ENCODE measurements around the gene GUCY1B1.

Gene GUCY1B1

DNA sequence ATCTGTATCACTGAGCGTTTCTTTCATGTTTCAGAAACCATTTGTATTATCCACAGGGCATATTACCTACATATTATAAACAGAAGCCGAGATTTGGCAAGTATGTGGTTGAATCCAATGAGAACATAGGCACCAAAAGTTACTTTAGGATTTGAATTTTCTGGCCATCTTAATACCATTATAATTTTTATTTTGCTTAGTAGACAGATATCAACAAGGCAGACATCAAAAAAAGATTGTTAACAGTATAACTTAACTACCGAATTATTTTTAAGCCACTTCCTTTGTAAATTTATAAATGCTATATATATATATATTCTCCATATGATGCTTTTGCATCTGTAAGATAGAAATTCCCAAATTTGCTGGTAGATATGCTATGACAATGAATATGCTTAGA, 2.2 kb downstream of the GUCY1B1 start:
- Histone ChIP-seq H2AK5ac (ENCODE audit: low read depth, low read length) (no peak overlapping the region), H3K4me1 (ENCODE audit: control insufficient read depth in 2 of 2, insufficient read depth in 1 of 2, low read depth in 1 of 2, low read length in 2 of 2) (peaks cover 0 to 4% of the 10 kb centered on the region in 2 donors), H2BK5ac (ENCODE audit: low read length) (no peak overlapping the region), H3K27ac (replicated peaks; ENCODE audit: low read length) (no peak overlapping the region), H2BK120ac (ENCODE audit: low read depth, low read length) (no peak overlapping the region), H3K18ac (ENCODE audit: low read length) (no peak overlapping the region), H3K79me1 (ENCODE audit: low read depth, low read length) (peaks cover 3% of the 10 kb centered on the region), H3K9me3 (replicated peaks in 1 of 2; ENCODE audit: control insufficient read depth in 2 of 2, insufficient read depth in 1 of 2, low read depth in 1 of 2, low read length in 2 of 2) (no peaks in the 10 kb centered on the region), H3K9ac (ENCODE audit: low read depth, low read length, poor library complexity) (no peak overlapping the region), H3K4ac (ENCODE audit: low read length) (no peak overlapping the region), H2BK12ac (ENCODE audit: low read length) (no peak overlapping the region), H3K23ac (ENCODE audit: low read depth, low read length, poor library complexity) (no peak overlapping the region), H4K8ac (ENCODE audit: low read depth, low read length) (no peak overlapping the region), H2BK15ac (ENCODE audit: low read length) (no peak overlapping the region), H3K4me2 (ENCODE audit: insufficient read depth, low read length, poor library complexity, severe bottlenecking) (no peak overlapping the region), H3K36me3 (replicated peaks in 1 of 2; ENCODE audit: control insufficient read depth in 2 of 2, insufficient read depth in 2 of 2, low read length in 2 of 2) (no peaks in the 10 kb centered on the region), H2AFZ (ENCODE audit: low read length) (no peak overlapping the region), H3K4me3 (ENCODE audit: low read length in 2 of 2) (no peak overlapping the region), H3K27me3 (ENCODE audit: control insufficient read depth in 3 of 3, insufficient read depth in 3 of 3, low read depth in 1 of 3, low read length in 3 of 3) (no peaks in the 10 kb centered on the region), H3K14ac (ENCODE audit: low read length) (no peak overlapping the region), H4K91ac (ENCODE audit: low read depth, low read length, poor library complexity) (no peak overlapping the region)
- WGBS, 2 donors (ENCODE audit: extremely low coverage in 2 of 2, insufficient read length in 2 of 2, insufficient replicate concordance in 1 of 2): no CpG with 5 or more reads among the region's 3 CpGs
- DNase-seq (ENCODE audit: low spot score): no peak

DNA sequence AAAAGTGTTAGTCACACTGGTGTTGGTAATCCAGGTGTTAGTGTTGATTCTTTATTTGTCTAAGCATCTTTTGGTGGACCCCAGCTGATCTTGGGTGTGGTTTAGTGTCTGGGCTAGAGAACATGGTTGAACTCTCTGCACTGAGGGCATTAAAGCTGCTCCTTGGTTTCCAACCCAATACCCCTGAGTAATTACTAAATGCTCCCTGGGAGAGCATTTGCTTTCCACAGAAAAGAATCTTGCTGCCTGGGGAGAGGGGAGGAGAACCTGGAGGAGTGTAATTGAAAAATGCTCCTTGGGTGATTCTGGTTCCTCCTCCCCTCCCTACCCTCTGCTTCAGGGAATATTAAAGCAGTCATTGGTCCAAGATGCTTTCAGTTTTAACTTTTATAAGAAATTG, 3.1 kb downstream of the GUCY1B1 start:
- Histone ChIP-seq H3K4ac (ENCODE audit: low read length) (no peak overlapping the region), H2AFZ (ENCODE audit: low read length) (no peak overlapping the region), H3K18ac (ENCODE audit: low read length) (no peak overlapping the region), H3K4me3 (ENCODE audit: low read length in 2 of 2) (no peak overlapping the region), H3K9me3 (replicated peaks in 1 of 2; ENCODE audit: control insufficient read depth in 2 of 2, insufficient read depth in 1 of 2, low read depth in 1 of 2, low read length in 2 of 2) (no peaks in the 10 kb centered on the region), H3K14ac (ENCODE audit: low read length) (no peak overlapping the region), H2BK12ac (ENCODE audit: low read length) (no peak overlapping the region), H4K91ac (ENCODE audit: low read depth, low read length, poor library complexity) (no peak overlapping the region), H3K27ac (replicated peaks; ENCODE audit: low read length) (no peak overlapping the region), H2BK120ac (ENCODE audit: low read depth, low read length) (no peak overlapping the region), H3K23ac (ENCODE audit: low read depth, low read length, poor library complexity) (no peak overlapping the region), H3K9ac (ENCODE audit: low read depth, low read length, poor library complexity) (no peak overlapping the region), H3K79me1 (ENCODE audit: low read depth, low read length) (peaks cover 3% of the 10 kb centered on the region), H3K4me1 (ENCODE audit: control insufficient read depth in 2 of 2, insufficient read depth in 1 of 2, low read depth in 1 of 2, low read length in 2 of 2) (peaks cover 0 to 4% of the 10 kb centered on the region in 2 donors), H3K4me2 (ENCODE audit: insufficient read depth, low read length, poor library complexity, severe bottlenecking) (no peak overlapping the region), H2BK5ac (ENCODE audit: low read length) (no peak overlapping the region), H4K8ac (ENCODE audit: low read depth, low read length) (no peak overlapping the region), H3K27me3 (ENCODE audit: control insufficient read depth in 3 of 3, insufficient read depth in 3 of 3, low read depth in 1 of 3, low read length in 3 of 3) (no peaks in the 10 kb centered on the region), H2BK15ac (ENCODE audit: low read length) (no peak overlapping the region), H2AK5ac (ENCODE audit: low read depth, low read length) (no peak overlapping the region), H3K36me3 (replicated peaks in 1 of 2; ENCODE audit: control insufficient read depth in 2 of 2, insufficient read depth in 2 of 2, low read length in 2 of 2) (no peaks in the 10 kb centered on the region)
- DNase-seq (ENCODE audit: low spot score): peak; percentile 9

DNA sequence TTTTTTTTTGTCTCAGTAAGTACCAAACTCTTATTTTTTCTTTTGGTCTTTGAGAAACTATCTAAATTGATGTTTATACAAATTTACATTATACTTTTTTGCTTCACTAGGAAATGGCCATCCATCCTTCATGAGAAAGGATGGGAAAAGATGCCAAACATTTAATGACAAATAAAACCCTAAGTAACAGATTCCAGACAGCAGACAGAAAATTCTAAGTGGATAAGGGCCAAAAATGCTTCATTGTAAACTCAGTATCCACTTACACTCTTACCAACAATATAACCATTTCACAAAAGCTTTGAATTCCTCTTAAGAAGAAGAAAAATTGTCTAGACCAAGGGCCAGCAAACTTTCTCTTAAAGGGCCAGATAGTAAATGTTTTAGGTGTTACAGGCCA, 3.5 kb downstream of the GUCY1B1 start:
- no peak for DNase-seq (ENCODE audit: low spot score)
- no peaks in the 10 kb centered on the region for H3K36me3 ChIP-seq (replicated peaks in 1 of 2; ENCODE audit: control insufficient read depth in 2 of 2, insufficient read depth in 2 of 2, low read length in 2 of 2)
- H3K4me3 ChIP-seq (ENCODE audit: low read length in 2 of 2): no peak overlapping the region
- no peak overlapping the region for H3K14ac ChIP-seq (ENCODE audit: low read length)
- no peak overlapping the region for H2BK120ac ChIP-seq (ENCODE audit: low read depth, low read length)
- H3K9me3 ChIP-seq (replicated peaks in 1 of 2; ENCODE audit: control insufficient read depth in 2 of 2, insufficient read depth in 1 of 2, low read depth in 1 of 2, low read length in 2 of 2): no peaks in the 10 kb centered on the region
- H3K4ac ChIP-seq (ENCODE audit: low read length): no peak overlapping the region
- H3K27ac ChIP-seq (replicated peaks; ENCODE audit: low read length): no peak overlapping the region
- H2BK5ac ChIP-seq (ENCODE audit: low read length): no peak overlapping the region
- H4K91ac ChIP-seq (ENCODE audit: low read depth, low read length, poor library complexity): no peak overlapping the region
- peaks cover 3% of the 10 kb centered on the region for H3K79me1 ChIP-seq (ENCODE audit: low read depth, low read length)
- no peak overlapping the region for H3K4me2 ChIP-seq (ENCODE audit: insufficient read depth, low read length, poor library complexity, severe bottlenecking)
- no peak overlapping the region for H2BK15ac ChIP-seq (ENCODE audit: low read length)
- H3K23ac ChIP-seq (ENCODE audit: low read depth, low read length, poor library complexity): no peak overlapping the region
- H2BK12ac ChIP-seq (ENCODE audit: low read length): no peak overlapping the region
- H2AFZ ChIP-seq (ENCODE audit: low read length): no peak overlapping the region
- no peak overlapping the region for H4K8ac ChIP-seq (ENCODE audit: low read depth, low read length)
- H3K9ac ChIP-seq (ENCODE audit: low read depth, low read length, poor library complexity): no peak overlapping the region
- peaks cover 0 to 4% of the 10 kb centered on the region in 2 donors for H3K4me1 ChIP-seq (ENCODE audit: control insufficient read depth in 2 of 2, insufficient read depth in 1 of 2, low read depth in 1 of 2, low read length in 2 of 2)
- no peak overlapping the region for H2AK5ac ChIP-seq (ENCODE audit: low read depth, low read length)
- no peak overlapping the region for H3K18ac ChIP-seq (ENCODE audit: low read length)
- no peaks in the 10 kb centered on the region for H3K27me3 ChIP-seq (ENCODE audit: control insufficient read depth in 3 of 3, insufficient read depth in 3 of 3, low read depth in 1 of 3, low read length in 3 of 3)

DNA sequence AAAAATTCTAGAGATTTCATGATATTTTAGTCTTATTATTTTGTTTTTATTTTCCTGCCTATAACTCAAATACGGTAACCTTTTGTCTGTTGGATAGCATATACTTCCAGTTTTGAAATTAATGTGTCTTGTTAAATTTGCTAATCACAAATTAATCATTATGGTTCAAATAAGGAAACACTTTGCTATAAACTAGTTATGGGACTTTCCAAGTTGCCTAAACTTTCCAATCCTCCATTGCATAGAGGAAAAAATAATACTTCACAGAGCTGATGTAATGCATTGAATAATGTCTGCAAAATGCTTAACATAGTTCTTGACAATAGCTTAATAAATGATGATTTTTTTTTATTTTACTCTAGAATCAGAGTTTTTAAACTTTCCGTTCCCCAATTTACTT, 4.7 kb downstream of the GUCY1B1 start:
- Histone ChIP-seq H2AK5ac (ENCODE audit: low read depth, low read length) (no peak overlapping the region), H3K14ac (ENCODE audit: low read length) (no peak overlapping the region), H3K79me1 (ENCODE audit: low read depth, low read length) (peaks cover 3% of the 10 kb centered on the region), H3K27ac (replicated peaks; ENCODE audit: low read length) (no peak overlapping the region), H3K4me1 (ENCODE audit: control insufficient read depth in 2 of 2, insufficient read depth in 1 of 2, low read depth in 1 of 2, low read length in 2 of 2) (peaks cover 0 to 3% of the 10 kb centered on the region in 2 donors), H4K8ac (ENCODE audit: low read depth, low read length) (no peak overlapping the region), H4K91ac (ENCODE audit: low read depth, low read length, poor library complexity) (no peak overlapping the region), H2AFZ (ENCODE audit: low read length) (no peak overlapping the region), H3K9ac (ENCODE audit: low read depth, low read length, poor library complexity) (no peak overlapping the region), H2BK15ac (ENCODE audit: low read length) (no peak overlapping the region), H2BK12ac (ENCODE audit: low read length) (no peak overlapping the region), H3K36me3 (replicated peaks in 1 of 2; ENCODE audit: control insufficient read depth in 2 of 2, insufficient read depth in 2 of 2, low read length in 2 of 2) (no peaks in the 10 kb centered on the region), H3K4me2 (ENCODE audit: insufficient read depth, low read length, poor library complexity, severe bottlenecking) (no peak overlapping the region), H3K27me3 (ENCODE audit: control insufficient read depth in 3 of 3, insufficient read depth in 3 of 3, low read depth in 1 of 3, low read length in 3 of 3) (no peaks in the 10 kb centered on the region), H3K23ac (ENCODE audit: low read depth, low read length, poor library complexity) (no peak overlapping the region), H3K9me3 (replicated peaks in 1 of 2; ENCODE audit: control insufficient read depth in 2 of 2, insufficient read depth in 1 of 2, low read depth in 1 of 2, low read length in 2 of 2) (no peaks in the 10 kb centered on the region), H2BK120ac (ENCODE audit: low read depth, low read length) (no peak overlapping the region), H3K4me3 (ENCODE audit: low read length in 2 of 2) (no peak overlapping the region), H2BK5ac (ENCODE audit: low read length) (no peak overlapping the region), H3K4ac (ENCODE audit: low read length) (no peak overlapping the region), H3K18ac (ENCODE audit: low read length) (no peak overlapping the region)
- DNase-seq (ENCODE audit: low spot score): no peak
- no CpG with 5 or more reads among the region's 2 CpGs for WGBS, 2 donors (ENCODE audit: extremely low coverage in 2 of 2, insufficient read length in 2 of 2, insufficient replicate concordance in 1 of 2)
